Right renal cortex interstitium (tissue), 3 donors: ENCODE data around the gene DNPH1. TPM values are rescaled to one million over a fixed set of nuclear protein-coding genes. Genes with fewer than 3 reads are reported as not detected.

Source experiments
- DNase-seq, 3 donors: peaks; one replicate each; pipeline ENCODE4 v3.0.0-alpha.2; 2013; ENCODE audit warnings: low read depth in 3 of 3, low spot score in 2 of 3
- polyA plus RNA-seq, 3 donors: library from polyadenylated mRNA; unstranded; fragments of 120-200 nt; gene quantifications; one replicate each; pipeline ENCODE4 v1.2.1, GENCODE V29; 2013; ENCODE audit not compliant: insufficient read length in 3 of 3

DNPH1 gene
- polyA plus RNA-seq, 3 donors = 47.0 to 64.4 (median 49.4) TPM

GRCh38 chr6:43185391-43185985, 43.8 kb downstream of the DNPH1 start:
- no peak for DNase-seq

GRCh38 chr6:43184268-43184985, 44.9 kb downstream of the DNPH1 start:
- DNase-seq = no peak

DNA sequence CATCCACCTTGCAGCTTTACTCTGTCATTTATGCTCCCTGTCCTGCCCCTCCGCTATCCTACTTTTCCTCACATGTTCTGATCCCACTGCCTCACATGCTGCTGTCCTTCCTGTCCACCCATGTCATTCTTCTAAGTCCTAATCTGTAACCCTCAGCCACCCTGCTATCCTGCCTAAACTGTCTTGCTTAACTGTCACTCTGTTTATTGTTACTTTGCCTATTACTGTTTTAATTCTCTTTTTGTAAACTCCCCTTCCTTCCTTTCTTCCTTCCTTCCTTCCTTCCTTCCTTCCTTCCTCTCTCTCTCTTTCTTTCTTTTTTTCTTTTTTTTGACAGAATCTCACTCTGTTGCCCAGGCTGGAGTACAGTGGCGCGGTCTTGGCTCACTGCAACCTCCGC, 45.8 kb downstream of the DNPH1 start:
- no peak for DNase-seq

- no peak for DNase-seq
Measured at GRCh38 chr6:43181942-43182860, 47.1 kb downstream of the DNPH1 start, which contains the start of gene CUL9. Gene CUL9 (plus strand): TSS chr6:43182196. CDS start chr6:43184311, 2,115 bp downstream.

- DNase-seq = no peak
Measured at GRCh38 chr6:43181621-43181941, 47.7 kb downstream of the DNPH1 start.

DNA sequence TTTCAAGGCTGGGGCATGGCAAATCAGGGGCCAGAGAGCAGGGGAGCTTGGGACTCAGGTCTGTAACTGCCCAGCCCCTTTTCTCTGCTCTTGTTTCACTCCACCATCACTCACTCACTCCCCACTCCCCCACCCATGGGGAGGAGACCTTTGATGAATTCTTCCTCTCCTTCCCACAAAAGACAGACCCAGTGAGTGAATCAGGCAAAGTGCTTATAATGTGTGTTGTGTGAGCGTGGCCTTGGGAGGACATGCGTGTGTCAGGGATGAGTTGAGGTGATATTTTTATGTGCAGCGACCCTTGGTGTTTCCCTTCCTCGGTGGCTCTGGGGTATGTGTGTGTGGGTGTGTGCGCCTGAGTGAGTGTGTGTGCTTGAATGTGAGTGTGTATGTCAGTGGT, 48.3 kb downstream of the DNPH1 start:
- no peak for DNase-seq

DNA sequence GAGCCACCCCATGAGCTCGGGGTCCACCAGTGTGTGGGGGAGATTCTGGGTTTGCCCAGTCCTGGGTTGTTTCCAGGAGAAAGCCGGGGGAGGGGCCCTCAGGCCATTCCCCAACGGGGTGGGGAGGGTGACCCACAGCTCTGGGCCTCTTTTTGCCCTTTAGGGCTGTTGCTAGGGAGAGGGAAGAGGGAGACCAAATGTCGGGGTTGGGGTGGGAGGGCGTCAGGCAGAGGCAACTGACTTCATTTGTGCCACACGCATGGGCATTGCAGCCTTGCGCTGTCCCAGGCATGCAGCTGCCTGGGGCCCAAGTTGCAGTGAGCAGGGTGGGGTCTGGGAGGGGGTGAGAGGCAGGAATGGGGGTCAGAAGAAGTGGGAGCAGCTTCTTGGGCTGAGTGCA, 49.2 kb downstream of the DNPH1 start:
- DNase-seq = no peak

GRCh38 chr6:43178951-43179830, 50.1 kb downstream of the DNPH1 start:
- no peak for DNase-seq

DNA sequence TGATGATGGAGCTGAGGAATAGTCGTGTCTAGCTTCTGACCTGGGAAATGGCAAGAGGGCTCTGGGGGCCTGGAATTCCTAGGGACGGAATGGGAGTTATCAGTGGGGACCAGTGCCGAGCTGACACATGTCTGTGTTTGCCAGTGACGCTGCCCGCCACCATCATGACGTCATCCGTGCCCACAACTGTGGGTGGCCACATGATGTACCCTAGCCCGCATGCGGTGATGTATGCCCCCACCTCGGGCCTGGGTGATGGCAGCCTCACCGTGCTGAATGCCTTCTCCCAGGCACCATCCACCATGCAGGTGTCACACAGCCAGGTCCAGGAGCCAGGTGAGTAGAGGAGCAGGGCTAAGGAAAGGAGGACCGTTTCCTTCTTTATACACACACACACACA, 51.1 kb downstream of the DNPH1 start:
- DNase-seq = no peak

DNA sequence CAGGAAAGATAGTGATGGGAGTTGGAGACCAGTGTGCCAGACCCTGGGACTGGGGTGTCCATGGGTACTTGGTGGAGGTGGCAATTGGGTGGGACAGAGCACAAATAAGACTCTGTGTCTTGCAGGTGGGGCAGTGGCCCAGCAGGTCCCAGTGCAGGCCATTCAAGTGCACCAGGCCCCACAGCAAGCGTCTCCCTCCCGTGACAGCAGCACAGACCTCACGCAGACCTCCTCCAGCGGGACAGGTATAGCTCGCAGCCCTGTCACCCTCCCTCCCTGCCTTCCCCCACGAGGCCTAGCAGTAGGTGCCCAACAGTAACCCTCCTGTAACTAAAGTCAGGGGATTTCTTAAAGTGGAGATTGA, 52.9 kb downstream of the DNPH1 start:
- no peak for DNase-seq

- no peak for DNase-seq
Measured at GRCh38 chr6:43175676-43176422, 53.4 kb downstream of the DNPH1 start.

Other genes with a start within 250 kb of the DNPH1 start
- 10 to 100 TPM; 67.5 to 73.5 (median 70.1) TPM for gene PPP2R5D, start 244.9 kb downstream of the DNPH1 start, polyA plus RNA-seq
- gene MEA1, start 215.5 kb downstream of the DNPH1 start, polyA plus RNA-seq = 10 to 100 TPM; 85.5 to 99.0 (median 96.2) TPM
- 100 to 1,000 TPM in 1 of 3 donors, 10 to 100 TPM in 2; 90.5 to 104 (median 92.2) TPM for gene KLHDC3, start 215.2 kb downstream of the DNPH1 start, polyA plus RNA-seq
- 10 to 100 TPM; 58.7 to 62.8 (median 60.7) TPM for gene RRP36, start 207.9 kb downstream of the DNPH1 start, polyA plus RNA-seq
- gene CUL7, start 175.6 kb downstream of the DNPH1 start, polyA plus RNA-seq = 10 to 100 TPM; 46.6 to 51.4 (median 47.1) TPM
- 10 to 100 TPM; 53.4 to 54.4 (median 54.2) TPM for gene MRPL2, start 170.0 kb downstream of the DNPH1 start, polyA plus RNA-seq
- 10 to 100 TPM; 46.8 to 54.1 (median 51.8) TPM for gene KLC4, start 169.8 kb downstream of the DNPH1 start, polyA plus RNA-seq
- 100 to 1,000 TPM; 223 to 242 (median 227) TPM for gene PTK7, start 153.2 kb downstream of the DNPH1 start, polyA plus RNA-seq
- gene SRF, start 58.2 kb downstream of the DNPH1 start, polyA plus RNA-seq = 10 to 100 TPM; 29.5 to 32.8 (median 30.6) TPM
- 10 to 100 TPM; 26.5 to 29.5 (median 28.6) TPM for gene CUL9, start 47.3 kb downstream of the DNPH1 start, polyA plus RNA-seq
- gene TTBK1, start 14.0 kb upstream of the DNPH1 start, polyA plus RNA-seq = under 1 TPM; 0.27 to 0.29 (median 0.28) TPM
- 1 to 10 TPM in 1 of 3 donors, under 1 TPM in 2; 0.25 to 2.0 (median 0.75) TPM for gene SLC22A7, start 68.8 kb upstream of the DNPH1 start, polyA plus RNA-seq
- gene CRIP3, start 79.3 kb upstream of the DNPH1 start, polyA plus RNA-seq = 1 to 10 TPM; 2.6 to 3.2 (median 2.8) TPM
- 10 to 100 TPM; 24.8 to 30.9 (median 27.0) TPM for gene ZNF318, start 140.2 kb upstream of the DNPH1 start, polyA plus RNA-seq
- gene ABCC10, start 198.1 kb upstream of the DNPH1 start, polyA plus RNA-seq = 10 to 100 TPM; 14.9 to 17.5 (median 17.1) TPM
- gene DLK2, start 226.1 kb upstream of the DNPH1 start, polyA plus RNA-seq = under 1 TPM; 0.53 to 0.90 (median 0.75) TPM
- 10 to 100 TPM; 28.9 to 29.6 (median 29.0) TPM for gene TJAP1, start 248.1 kb upstream of the DNPH1 start, polyA plus RNA-seq